Measurements from ENCODE around the gene OR51B6. TPM values are rescaled to one million over a fixed set of nuclear protein-coding genes. Genes with fewer than 3 reads are reported as not detected.
"Not testable (repeated sequence)": the region's sequence is repeated elsewhere in the genome, so short reads cannot be mapped to it uniquely, and the experiment has no call there.

The OR51B6 gene
- polyA plus RNA-seq, 3 donors: not detected

GRCh38 chr11:5335170-5335569, 16.1 kb upstream of the OR51B6 start:
- no peaks in the 10 kb centered on the region for H3K4me1 ChIP-seq (ENCODE audit: control insufficient read depth in 1 of 2, insufficient read depth in 2 of 2, low read length in 2 of 2)
- Mint-ChIP-seq H3K9me3 (peaks cover 0 to 5% (median 2%) of the 10 kb centered on the region in 7 donors), H3K4me1 (no peaks in the 10 kb centered on the region), H3K27me3 (ENCODE audit: low read depth in 3 of 3) (peaks cover 0 to 3% (median 1%) of the 10 kb centered on the region in 3 donors), H3K27ac (no peak overlapping the region), H3K36me3 (no peaks in the 10 kb centered on the region), H3K4me3 (no peak overlapping the region)
- WGBS (ENCODE audit: insufficient coverage): no CpG with 5 or more reads among the region's 1 CpG
- H3K36me3 ChIP-seq (replicated peaks in 1 of 2; ENCODE audit: control insufficient read depth in 1 of 2, insufficient read depth in 2 of 2, low read length in 2 of 2): no peaks in the 10 kb centered on the region
- H3K4me2 ChIP-seq (replicated peaks; ENCODE audit: extremely low read depth, low read length, poor library complexity, severe bottlenecking): no peak overlapping the region
- no peaks in the 10 kb centered on the region for H3K27me3 ChIP-seq (ENCODE audit: control insufficient read depth in 2 of 2, insufficient read depth in 2 of 2, low read length in 2 of 2)
- H2AFZ ChIP-seq (ENCODE audit: insufficient read depth, low read depth, low read length, poor library complexity, severe bottlenecking): no peak overlapping the region
- no peak for TF ChIP-seq CTCF (IDR thresholded peaks at IDR 0.05)
- no peak overlapping the region for H3K27ac ChIP-seq (ENCODE audit: low read depth in 1 of 2, low read length in 2 of 2)
- H3K9ac ChIP-seq (ENCODE audit: insufficient read depth, low read length, poor library complexity, severe bottlenecking): no peak overlapping the region
- H3K79me2 ChIP-seq (ENCODE audit: insufficient read depth, low read length): no peaks in the 10 kb centered on the region
- no peak for DNase-seq
- H4K20me1 ChIP-seq (ENCODE audit: insufficient read depth, low read length): no peaks in the 10 kb centered on the region
- no peak overlapping the region for H3K4me3 ChIP-seq (replicated peaks in 1 of 3; ENCODE audit: low read depth in 2 of 3, low read length in 3 of 3)
- intact Hi-C loops (cut with micrococcal nuclease): no loop called here
- H3K9me3 ChIP-seq (replicated peaks in 1 of 2; ENCODE audit: control insufficient read depth in 1 of 2, insufficient read depth in 1 of 2, low read length in 2 of 2): no peaks in the 10 kb centered on the region

GRCh38 chr11:5336331-5336730, 15.0 kb upstream of the OR51B6 start:
- H2AFZ ChIP-seq (ENCODE audit: insufficient read depth, low read depth, low read length, poor library complexity, severe bottlenecking): no peak overlapping the region
- H3K27ac ChIP-seq (ENCODE audit: low read depth in 1 of 2, low read length in 2 of 2): no peak overlapping the region
- no peak for TF ChIP-seq CTCF (IDR thresholded peaks at IDR 0.05)
- no peak for DNase-seq
- Mint-ChIP-seq H3K4me3 (no peak overlapping the region), H3K36me3 (no peaks in the 10 kb centered on the region), H3K27ac (no peak overlapping the region), H3K4me1 (no peaks in the 10 kb centered on the region), H3K9me3 (peaks cover 0 to 4% (median 0%) of the 10 kb centered on the region in 7 donors), H3K27me3 (ENCODE audit: low read depth in 3 of 3) (peaks cover 0 to 3% (median 1%) of the 10 kb centered on the region in 3 donors)
- no peaks in the 10 kb centered on the region for H3K27me3 ChIP-seq (ENCODE audit: control insufficient read depth in 2 of 2, insufficient read depth in 2 of 2, low read length in 2 of 2)
- H3K4me1 ChIP-seq (ENCODE audit: control insufficient read depth in 1 of 2, insufficient read depth in 2 of 2, low read length in 2 of 2): no peaks in the 10 kb centered on the region
- H3K9ac ChIP-seq (ENCODE audit: insufficient read depth, low read length, poor library complexity, severe bottlenecking): no peak overlapping the region
- no peaks in the 10 kb centered on the region for H3K36me3 ChIP-seq (replicated peaks in 1 of 2; ENCODE audit: control insufficient read depth in 1 of 2, insufficient read depth in 2 of 2, low read length in 2 of 2)
- H3K79me2 ChIP-seq (ENCODE audit: insufficient read depth, low read length): no peaks in the 10 kb centered on the region
- H3K9me3 ChIP-seq (replicated peaks in 1 of 2; ENCODE audit: control insufficient read depth in 1 of 2, insufficient read depth in 1 of 2, low read length in 2 of 2): no peaks in the 10 kb centered on the region
- no peaks in the 10 kb centered on the region for H4K20me1 ChIP-seq (ENCODE audit: insufficient read depth, low read length)
- no peak overlapping the region for H3K4me3 ChIP-seq (replicated peaks in 1 of 3; ENCODE audit: low read depth in 2 of 3, low read length in 3 of 3)
- H3K4me2 ChIP-seq (replicated peaks; ENCODE audit: extremely low read depth, low read length, poor library complexity, severe bottlenecking): no peak overlapping the region
- intact Hi-C loops (cut with micrococcal nuclease): no loop called here

- H4K20me1 ChIP-seq (ENCODE audit: insufficient read depth, low read length): not testable (repeated sequence)
Observed at GRCh38 chr11:5337253-5337652, 14.1 kb upstream of the OR51B6 start.

More at GRCh38 chr11:5337253-5337652, 14.1 kb upstream of the OR51B6 start:
- H3K9me3 ChIP-seq (replicated peaks in 1 of 2; ENCODE audit: control insufficient read depth in 1 of 2, insufficient read depth in 1 of 2, low read length in 2 of 2); H3K4me3 ChIP-seq (replicated peaks in 1 of 3; ENCODE audit: low read depth in 2 of 3, low read length in 3 of 3); H3K4me1 Mint-ChIP-seq; H3K27ac Mint-ChIP-seq; H3K4me1 ChIP-seq (ENCODE audit: control insufficient read depth in 1 of 2, insufficient read depth in 2 of 2, low read length in 2 of 2); H3K4me2 ChIP-seq (replicated peaks; ENCODE audit: extremely low read depth, low read length, poor library complexity, severe bottlenecking); DNase-seq; H3K27ac ChIP-seq (ENCODE audit: low read depth in 1 of 2, low read length in 2 of 2); H3K27me3 Mint-ChIP-seq (ENCODE audit: low read depth in 3 of 3); H3K36me3 ChIP-seq (replicated peaks in 1 of 2; ENCODE audit: control insufficient read depth in 1 of 2, insufficient read depth in 2 of 2, low read length in 2 of 2); H2AFZ ChIP-seq (ENCODE audit: insufficient read depth, low read depth, low read length, poor library complexity, severe bottlenecking); H3K9ac ChIP-seq (ENCODE audit: insufficient read depth, low read length, poor library complexity, severe bottlenecking); H3K9me3 Mint-ChIP-seq; H3K27me3 ChIP-seq (ENCODE audit: control insufficient read depth in 2 of 2, insufficient read depth in 2 of 2, low read length in 2 of 2); H3K4me3 Mint-ChIP-seq; intact Hi-C loops (cut with micrococcal nuclease); H3K36me3 Mint-ChIP-seq; H3K79me2 ChIP-seq (ENCODE audit: insufficient read depth, low read length): not testable (repeated sequence)
- WGBS (ENCODE audit: insufficient coverage): no CpG with 5 or more reads among the region's 1 CpG

Data from CD14-positive monocyte (primary cell).